Measurements from ENCODE around the gene HDAC4. TPM values are rescaled to one million over a fixed set of nuclear protein-coding genes. Genes with fewer than 3 reads are reported as not detected.

Gene HDAC4
- total and polyA plus RNA-seq, 9 of the 15 experiments (the other 6 are each of a cell fraction or from before 2014, with no cell fraction given) = 0.11 to 20.2 (median 4.0) TPM

DNA sequence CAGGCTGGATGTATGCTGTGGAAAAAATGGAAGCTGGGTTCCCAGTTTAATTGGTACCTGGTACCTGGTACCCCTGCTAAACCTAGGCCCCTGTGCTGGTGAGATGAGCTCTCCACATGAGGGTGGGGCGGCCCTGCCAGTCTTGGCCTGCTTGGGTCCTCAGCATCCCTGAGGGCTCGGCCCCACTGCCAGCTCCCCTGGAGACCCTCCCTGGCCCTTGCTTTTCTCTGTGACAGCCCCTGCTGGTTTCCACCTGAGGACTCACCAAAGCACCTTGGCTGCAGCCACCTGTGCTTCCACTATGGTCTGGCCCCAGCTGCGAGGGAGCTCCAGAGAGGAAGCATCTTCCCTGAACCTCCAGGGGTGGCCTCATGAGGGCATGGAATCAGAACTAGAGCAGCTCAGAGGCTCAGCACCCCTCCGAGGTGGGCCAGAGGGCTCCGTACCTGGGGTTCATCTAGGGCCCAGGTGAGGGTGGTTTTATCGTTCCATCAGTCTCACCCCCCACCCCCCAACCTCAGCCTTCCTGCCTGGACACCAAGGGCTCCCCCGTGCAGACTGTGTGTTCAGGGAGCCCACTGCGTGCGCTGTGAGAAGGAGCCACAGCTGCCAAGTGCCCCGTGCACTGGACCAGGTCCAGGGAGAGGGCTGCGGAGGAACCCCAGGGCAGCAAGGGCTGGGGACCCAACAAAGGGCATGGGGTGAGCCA lies 23.7 kb upstream of the HDAC4 start (continued):
- TF ChIP-seq, protein P1, sequence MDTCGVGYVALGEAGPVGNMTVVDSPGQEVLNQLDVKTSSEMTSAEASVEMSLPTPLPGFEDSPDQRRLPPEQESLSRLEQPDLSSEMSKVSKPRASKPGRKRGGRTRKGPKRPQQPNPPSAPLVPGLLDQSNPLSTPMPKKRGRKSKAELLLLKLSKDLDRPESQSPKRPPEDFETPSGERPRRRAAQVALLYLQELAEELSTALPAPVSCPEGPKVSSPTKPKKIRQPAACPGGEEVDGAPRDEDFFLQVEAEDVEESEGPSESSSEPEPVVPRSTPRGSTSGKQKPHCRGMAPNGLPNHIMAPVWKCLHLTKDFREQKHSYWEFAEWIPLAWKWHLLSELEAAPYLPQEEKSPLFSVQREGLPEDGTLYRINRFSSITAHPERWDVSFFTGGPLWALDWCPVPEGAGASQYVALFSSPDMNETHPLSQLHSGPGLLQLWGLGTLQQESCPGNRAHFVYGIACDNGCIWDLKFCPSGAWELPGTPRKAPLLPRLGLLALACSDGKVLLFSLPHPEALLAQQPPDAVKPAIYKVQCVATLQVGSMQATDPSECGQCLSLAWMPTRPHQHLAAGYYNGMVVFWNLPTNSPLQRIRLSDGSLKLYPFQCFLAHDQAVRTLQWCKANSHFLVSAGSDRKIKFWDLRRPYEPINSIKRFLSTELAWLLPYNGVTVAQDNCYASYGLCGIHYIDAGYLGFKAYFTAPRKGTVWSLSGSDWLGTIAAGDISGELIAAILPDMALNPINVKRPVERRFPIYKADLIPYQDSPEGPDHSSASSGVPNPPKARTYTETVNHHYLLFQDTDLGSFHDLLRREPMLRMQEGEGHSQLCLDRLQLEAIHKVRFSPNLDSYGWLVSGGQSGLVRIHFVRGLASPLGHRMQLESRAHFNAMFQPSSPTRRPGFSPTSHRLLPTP (IDR thresholded peaks at IDR 0.05; ENCODE audit: borderline replicate concordance, extremely low read depth, insufficient read length) = no peak
- TF ChIP-seq BRD4 (IDR thresholded peaks at IDR 0.05) (no peak), TCFL5 (CRISPR knock-in tag; conservative IDR thresholded peaks at IDR 0.05) (no peak), ZNF639 (CRISPR knock-in tag; conservative IDR thresholded peaks at IDR 0.05 in 1 of 2, IDR thresholded peaks at IDR 0.05 in 1 of 2) (no peak)

GRCh38 chr2:239423551-239423950 lies 22.7 kb upstream of the HDAC4 start:
- H3K79me2 ChIP-seq (ENCODE audit: control insufficient read depth, insufficient read depth, low read length) = no peaks in the 10 kb centered on the region
- H3K4me3 ChIP-seq = no peak overlapping the region
- no peaks in the 10 kb centered on the region for H4K20me1 ChIP-seq (replicated peaks; ENCODE audit: control insufficient read depth, insufficient read depth, low read length)
- CTCF ChIA-PET (ENCODE audit: low intra/inter-chr PET ratio) = no interaction called here
- H3K9me1 ChIP-seq (ENCODE audit: control insufficient read depth, insufficient read depth, low read length) = no peaks in the 10 kb centered on the region
- H2AFZ ChIP-seq (ENCODE audit: low read depth, low read length) = no peak overlapping the region
- no peak overlapping the region for H3K27ac ChIP-seq (ENCODE audit: extremely low read depth, low read depth, low read length)
- ATAC-seq (no peak), FAIRE-seq (no peak), DNase-seq (ENCODE audit: extremely low read depth in 1 of 4, low spot score in 3 of 4) (no peak)
- no peak overlapping the region for H3K9ac ChIP-seq (ENCODE audit: insufficient read depth in 1 of 2, low read depth in 2 of 2, low read length in 2 of 2)
- in situ Hi-C loops (cut with MboI) = no loop called here
- no peaks in the 10 kb centered on the region; a peak in 1 of 5 replicates for H3K4me1 ChIP-seq (replicated peaks in 1 of 2; ENCODE audit: control insufficient read depth in 2 of 2, insufficient read depth in 2 of 2, low read length in 2 of 2)
- WGBS (ENCODE audit: insufficient coverage, low coverage, missing lambda C conversion rate) = 0% methylated on average over 4 of the region's 4 CpGs
- intact Hi-C loops (cut with micrococcal nuclease) = no loop called here
- H3K9me3 ChIP-seq (replicated peaks; ENCODE audit: control insufficient read depth, insufficient read depth, low read depth, low read length) = no peaks in the 10 kb centered on the region
- no peaks in the 10 kb centered on the region for H3K36me3 ChIP-seq (ENCODE audit: control insufficient read depth, insufficient read depth, low read length)
- POLR2A ChIA-PET = interaction anchor here (0.9 kb wide), 1 partner anchor 27 kb away, joined by 3 read pairs; no protein-coding TSS in a partner anchor
- no TSS peak for BruUV-seq (replicated peaks)
- peaks cover 38 to 53% of the 10 kb centered on the region in 2 experiments; a peak in 4 of 5 replicates for H3K27me3 ChIP-seq (ENCODE audit: control insufficient read depth in 2 of 2, insufficient read depth in 2 of 2, low read length in 2 of 2)
- H3K4me2 ChIP-seq (ENCODE audit: insufficient read depth, low read length) = no peak overlapping the region
- TF ChIP-seq ZFX (CRISPR knock-in tag; IDR thresholded peaks at IDR 0.05) (no peak), SMAD3 (CRISPR knock-in tag; conservative IDR thresholded peaks at IDR 0.05) (no peak), RCOR1 (IDR thresholded peaks at IDR 0.05; ENCODE audit: borderline replicate concordance in 1 of 2, low read depth in 2 of 2, low read length in 2 of 2) (no peak), HEY1 (CRISPR knock-in tag; IDR thresholded peaks at IDR 0.05; ENCODE audit: borderline replicate concordance) (no peak), ILK (tag; IDR thresholded peaks at IDR 0.05; ENCODE audit: borderline replicate concordance, low read depth) (no peak), COPS2 (conservative IDR thresholded peaks at IDR 0.05) (no peak)
- TF ChIP-seq, protein P2, sequence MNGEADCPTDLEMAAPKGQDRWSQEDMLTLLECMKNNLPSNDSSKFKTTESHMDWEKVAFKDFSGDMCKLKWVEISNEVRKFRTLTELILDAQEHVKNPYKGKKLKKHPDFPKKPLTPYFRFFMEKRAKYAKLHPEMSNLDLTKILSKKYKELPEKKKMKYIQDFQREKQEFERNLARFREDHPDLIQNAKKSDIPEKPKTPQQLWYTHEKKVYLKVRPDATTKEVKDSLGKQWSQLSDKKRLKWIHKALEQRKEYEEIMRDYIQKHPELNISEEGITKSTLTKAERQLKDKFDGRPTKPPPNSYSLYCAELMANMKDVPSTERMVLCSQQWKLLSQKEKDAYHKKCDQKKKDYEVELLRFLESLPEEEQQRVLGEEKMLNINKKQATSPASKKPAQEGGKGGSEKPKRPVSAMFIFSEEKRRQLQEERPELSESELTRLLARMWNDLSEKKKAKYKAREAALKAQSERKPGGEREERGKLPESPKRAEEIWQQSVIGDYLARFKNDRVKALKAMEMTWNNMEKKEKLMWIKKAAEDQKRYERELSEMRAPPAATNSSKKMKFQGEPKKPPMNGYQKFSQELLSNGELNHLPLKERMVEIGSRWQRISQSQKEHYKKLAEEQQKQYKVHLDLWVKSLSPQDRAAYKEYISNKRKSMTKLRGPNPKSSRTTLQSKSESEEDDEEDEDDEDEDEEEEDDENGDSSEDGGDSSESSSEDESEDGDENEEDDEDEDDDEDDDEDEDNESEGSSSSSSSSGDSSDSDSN (IDR thresholded peaks at IDR 0.05; ENCODE audit: borderline replicate concordance in 1 of 2, low read depth in 2 of 2, low read length in 2 of 2) = no peak
